LNCAP (cell line): ENCODE data around the gene LUZP1.

Source experiments
- CTCF ChIP-seq: fragments of 450-650 bp; IDR thresholded peaks from 2 replicates; pipeline ENCODE4 v1.5.1; 2017; ENCODE audit warnings: mild to moderate bottlenecking

The LUZP1 gene

DNA sequence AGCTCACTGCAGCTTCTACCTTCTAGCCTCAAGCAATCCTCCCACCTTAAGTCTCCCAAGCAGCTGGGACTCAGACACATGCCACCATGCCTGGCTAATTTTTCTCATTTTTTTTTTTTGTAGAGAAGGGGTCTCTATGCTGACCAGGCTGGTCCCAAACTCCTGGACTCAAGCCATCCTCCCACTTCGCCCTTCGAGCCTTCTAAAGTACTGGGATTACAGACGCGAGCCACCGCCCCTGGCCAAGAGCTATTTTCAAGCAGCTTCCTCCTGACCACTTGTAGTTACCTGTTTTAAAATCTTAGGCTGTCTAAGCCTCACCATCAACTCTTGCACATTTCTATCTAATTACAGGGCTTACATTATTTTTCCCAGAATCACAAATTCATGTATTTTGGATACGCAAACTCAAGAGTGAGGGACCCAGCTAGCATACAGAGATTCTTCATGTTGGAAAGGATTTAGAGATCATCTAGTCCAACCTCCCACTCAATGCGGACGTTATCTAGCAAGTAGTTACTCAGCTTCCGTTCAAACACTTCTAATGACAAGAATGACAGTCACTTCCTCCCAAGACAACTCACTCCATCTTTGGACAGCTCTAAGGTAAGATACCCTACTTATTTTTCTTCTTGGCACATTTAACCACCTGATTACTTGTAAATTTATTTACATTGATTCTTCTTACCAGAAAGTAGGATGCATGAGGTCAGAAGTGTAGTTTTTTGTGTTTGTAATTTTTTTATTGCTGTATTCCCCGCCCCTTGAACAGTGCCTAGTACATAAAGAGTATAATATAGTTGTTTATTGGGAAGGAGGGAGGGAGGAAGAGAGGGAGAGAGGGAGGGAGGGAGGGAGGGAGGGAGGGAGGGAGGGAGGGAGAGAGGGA, 65.4 kb downstream of the LUZP1 start:
- TF ChIP-seq CTCF, result no peak

- TF ChIP-seq CTCF, result no peak
These were observed 66.4 kb downstream of the LUZP1 start for GRCh38 chr1:23102289-23102688.

DNA sequence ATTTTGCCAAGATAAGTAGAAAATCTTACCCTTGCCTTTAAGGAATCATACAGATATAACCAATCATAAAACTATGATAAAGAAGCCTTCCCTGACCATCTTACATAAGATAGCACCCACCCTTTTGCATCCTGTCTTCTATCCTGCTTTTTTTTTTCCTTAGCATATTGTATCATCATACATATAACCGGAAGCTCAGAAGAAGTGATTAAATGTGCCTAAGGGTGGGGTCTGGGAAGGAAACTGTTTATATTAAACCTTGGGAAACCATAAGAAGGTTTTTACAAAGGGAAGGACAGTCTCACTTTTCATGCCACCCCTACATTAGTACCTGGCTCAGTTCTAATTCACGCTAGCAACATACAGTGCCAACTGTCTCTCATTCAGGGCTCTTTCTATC, 66.8 kb downstream of the LUZP1 start:
- no peak for TF ChIP-seq CTCF

DNA sequence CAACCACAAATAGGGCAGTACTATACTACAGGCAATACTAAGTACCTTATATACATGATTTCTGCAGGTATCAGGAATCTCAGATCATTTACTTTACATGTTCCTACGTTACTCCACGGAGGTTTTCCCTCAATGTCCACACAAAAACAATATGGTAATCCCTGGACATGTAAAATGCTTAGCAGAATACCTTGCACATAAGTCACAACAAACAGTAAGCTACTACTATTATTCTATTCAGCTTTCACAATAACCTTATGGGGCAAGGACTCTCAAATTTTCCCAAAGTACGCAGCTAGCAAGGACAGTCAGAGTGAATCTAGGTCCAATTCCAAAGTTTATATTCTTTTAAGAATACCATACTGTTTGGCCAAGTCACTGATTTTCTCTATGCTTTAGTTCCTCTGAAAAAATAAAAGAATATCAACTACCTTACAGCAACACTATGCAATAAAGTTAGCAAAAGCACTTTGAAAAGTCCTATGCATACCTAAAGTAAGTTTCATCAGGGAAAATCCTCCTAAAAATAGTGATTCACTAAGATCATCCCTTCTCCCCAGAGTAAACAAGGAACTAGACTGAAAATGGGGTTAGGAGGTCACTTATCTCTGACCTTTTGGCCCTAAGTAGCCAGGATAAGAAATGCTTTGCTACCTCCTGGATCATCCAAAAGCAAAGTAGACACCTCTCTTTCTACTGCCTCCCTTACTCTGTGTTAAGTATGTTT, 67.4 kb downstream of the LUZP1 start:
- TF ChIP-seq CTCF, result no peak

GRCh38 chr1:23100074-23100748, 68.4 kb downstream of the LUZP1 start:
- no peak for TF ChIP-seq CTCF

DNA sequence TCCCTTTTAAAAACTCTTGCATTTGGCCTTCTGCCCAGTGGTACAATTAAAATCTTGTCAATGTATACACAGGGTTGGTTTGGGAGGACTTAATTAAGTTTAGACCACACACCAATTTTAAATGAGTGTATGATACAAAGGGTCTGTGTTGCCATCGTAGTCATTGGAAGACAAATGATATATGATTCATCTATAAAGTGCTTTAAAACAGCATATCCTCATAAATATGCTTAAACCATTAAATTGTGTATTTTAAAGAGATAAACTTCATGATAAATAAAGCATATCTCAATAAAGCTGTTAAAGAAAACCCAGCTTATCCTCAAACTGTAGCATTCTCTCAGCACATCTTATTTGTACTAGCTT, 69.5 kb downstream of the LUZP1 start:
- TF ChIP-seq CTCF, result no peak

- TF ChIP-seq CTCF, result peak; percentile 57
These were observed 70.0 kb downstream of the LUZP1 start for GRCh38 chr1:23098463-23099170.
